OCI-LY3 (cell line): ENCODE measurements around the gene CGREF1.

ENCODE experiments used
- H2AFZ ChIP-seq: fragments of 200-600, 300-600 bp; shearing (Covaris generic); 2 replicates; pipeline ENCODE4 v1.6.0; 2014; ENCODE audit warnings: antibody characterized with exemption, low read depth, low read length
- H3K27ac ChIP-seq: fragments of 200-600, 300-600 bp; sonication (generic); 2 replicates; pipeline ENCODE4 v1.5.1; 2014; ENCODE audit warnings: mild to moderate bottlenecking, low read length, moderate library complexity, mixed read lengths
- H3K27me3 ChIP-seq: fragments of 200-600, 300-600 bp; sonication (generic); 2 replicates; pipeline ENCODE4 v1.6.1; 2014; ENCODE audit warnings: low read depth, low read length, mixed read lengths
- H3K36me3 ChIP-seq: fragments of 200-600, 300-600 bp; sonication (generic); replicated peaks from 2 replicates; pipeline ENCODE3; 2014; ENCODE audit warnings: low read depth, low read length, mixed read lengths
- H3K4me1 ChIP-seq: fragments of 300-600, 200-600 bp; sonication (generic); 2 replicates; pipeline ENCODE4 v1.6.1; 2014; ENCODE audit warnings: low read length, mixed read lengths
- H3K4me2 ChIP-seq: fragments of 200-600, 300-600 bp; sonication (generic); 2 replicates; pipeline ENCODE4 v1.6.1; 2014; ENCODE audit warnings: low read length, mixed read lengths
- H3K4me3 ChIP-seq: fragments of 300-600, 200-600 bp; sonication (generic); 2 replicates; pipeline ENCODE4 v1.5.1; 2014; ENCODE audit warnings: antibody characterized with exemption, mild to moderate bottlenecking, low read length, moderate library complexity
- H3K79me2 ChIP-seq: fragments of 300-600, 200-600 bp; shearing (Covaris generic); 2 replicates; pipeline ENCODE4 v1.6.1; 2014; ENCODE audit warnings: mild to moderate bottlenecking, low read length, mixed read lengths
- H3K9ac ChIP-seq: fragments of 300-600, 200-600 bp; shearing (Covaris generic); 2 replicates; pipeline ENCODE4 v1.6.0; 2014; ENCODE audit warnings: mild to moderate bottlenecking, low read length, moderate library complexity
- H3K9me3 ChIP-seq: fragments of 200-600, 300-600 bp; shearing (Covaris generic); 2 replicates; pipeline ENCODE4 v1.6.1; 2014; ENCODE audit warnings: low read length, mixed read lengths; ENCODE audit not compliant: insufficient read depth
- H4K20me1 ChIP-seq: fragments of 200-600, 300-600 bp; sonication (generic); 2 replicates; pipeline ENCODE4 v1.6.1; 2016; ENCODE audit warnings: low read length, mixed read lengths; ENCODE audit not compliant: insufficient read depth
- CTCF ChIP-seq: fragments of 200-600, 300-600 bp; sonication (generic); IDR thresholded peaks from 2 replicates; pipeline ENCODE4 v1.5.1; 2014; ENCODE audit warnings: antibody characterized with exemption, low read length, low read depth
- EZH2phosphoT487 ChIP-seq: fragments of 200-600 bp; shearing (Covaris generic); IDR thresholded peaks from 2 replicates; pipeline ENCODE4 v1.6.1; 2018; ENCODE audit warnings: antibody characterized with exemption, mixed run types, low read depth

The CGREF1 gene

GRCh38 chr2:27149570-27150405, 30.9 kb upstream of the CGREF1 start:
- Histone ChIP-seq H4K20me1 (no peaks in the 10 kb centered on the region), H3K27me3 (no peaks in the 10 kb centered on the region), H3K36me3 (no peaks in the 10 kb centered on the region), H3K4me1 (peaks cover 17% of the 10 kb centered on the region), H3K9me3 (no peaks in the 10 kb centered on the region), H3K9ac (no peak overlapping the region), H2AFZ (no peak overlapping the region), H3K27ac (no peak overlapping the region), H3K79me2 (no peaks in the 10 kb centered on the region), H3K4me2 (no peak overlapping the region), H3K4me3 (no peak overlapping the region)
- TF ChIP-seq EZH2phosphoT487 (no peak), CTCF (no peak)

DNA sequence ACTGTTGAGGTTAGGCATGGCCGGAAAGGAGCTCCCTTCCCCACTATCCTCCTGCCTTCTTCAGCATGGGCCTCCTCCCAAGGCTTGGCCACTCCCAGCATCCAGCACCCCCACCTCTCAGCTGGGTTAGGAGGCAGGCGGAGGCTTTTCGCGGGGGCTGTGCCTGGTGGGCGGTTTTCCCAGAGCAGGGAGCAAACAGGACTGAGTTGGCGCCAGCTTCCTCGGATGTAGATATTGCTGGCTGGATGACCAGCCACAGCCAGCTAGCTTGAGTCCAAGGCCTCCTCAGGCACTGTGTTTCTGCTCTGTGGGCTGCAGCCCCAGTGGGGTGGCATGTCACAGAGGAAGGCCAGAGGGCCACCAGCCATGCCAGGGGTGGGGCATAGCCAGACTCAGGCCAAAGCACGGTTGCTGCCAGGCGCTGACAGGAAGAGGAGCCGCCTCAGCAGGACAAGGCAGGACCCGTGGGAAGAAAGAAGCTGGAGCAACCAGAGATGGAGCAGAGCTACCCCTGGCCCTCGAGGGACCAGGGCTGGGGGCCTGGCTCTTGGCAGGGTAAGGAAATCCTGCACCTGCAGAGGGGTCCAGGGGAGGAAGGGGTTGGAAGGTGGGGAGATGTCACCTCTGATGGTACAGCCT, 30.0 kb upstream of the CGREF1 start, which contains the start of gene TCF23:
TCF23 (plus strand) TSS at position 204 of the 639 bp plus-strand sequence; CDS start at position 334, 130 bp downstream.
- no peaks in the 10 kb centered on the region for H3K79me2 ChIP-seq
- H3K4me3 ChIP-seq, result no peak within 1 kb of the TSS
- TF ChIP-seq EZH2phosphoT487 (no peak), CTCF (no peak)
- peaks cover 17% of the 10 kb centered on the region for H3K4me1 ChIP-seq
- H3K4me2 ChIP-seq, result no peak within 1 kb of the TSS
- no peak within 1 kb of the TSS for H2AFZ ChIP-seq
- no peaks in the 10 kb centered on the region for H4K20me1 ChIP-seq
- H3K9me3 ChIP-seq, result no peaks in the 10 kb centered on the region
- H3K27ac ChIP-seq, result no peak within 1 kb of the TSS
- no peak within 1 kb of the TSS for H3K9ac ChIP-seq
- H3K27me3 ChIP-seq, result no peaks in the 10 kb centered on the region
- H3K36me3 ChIP-seq, result no peaks in the 10 kb centered on the region

GRCh38 chr2:27147935-27148334, 29.0 kb upstream of the CGREF1 start:
- no peaks in the 10 kb centered on the region for H4K20me1 ChIP-seq
- H3K9ac ChIP-seq, result no peak overlapping the region
- no peak overlapping the region for H3K4me2 ChIP-seq
- H3K4me3 ChIP-seq, result no peak overlapping the region
- no peak for TF ChIP-seq CTCF
- TF ChIP-seq EZH2phosphoT487, result no peak
- no peak overlapping the region for H3K27ac ChIP-seq
- no peaks in the 10 kb centered on the region for H3K79me2 ChIP-seq
- no peaks in the 10 kb centered on the region for H3K9me3 ChIP-seq
- H3K36me3 ChIP-seq, result no peaks in the 10 kb centered on the region
- H3K27me3 ChIP-seq, result peaks cover 7% of the 10 kb centered on the region
- H3K4me1 ChIP-seq, result peaks cover 7% of the 10 kb centered on the region
- H2AFZ ChIP-seq, result no peak overlapping the region

DNA sequence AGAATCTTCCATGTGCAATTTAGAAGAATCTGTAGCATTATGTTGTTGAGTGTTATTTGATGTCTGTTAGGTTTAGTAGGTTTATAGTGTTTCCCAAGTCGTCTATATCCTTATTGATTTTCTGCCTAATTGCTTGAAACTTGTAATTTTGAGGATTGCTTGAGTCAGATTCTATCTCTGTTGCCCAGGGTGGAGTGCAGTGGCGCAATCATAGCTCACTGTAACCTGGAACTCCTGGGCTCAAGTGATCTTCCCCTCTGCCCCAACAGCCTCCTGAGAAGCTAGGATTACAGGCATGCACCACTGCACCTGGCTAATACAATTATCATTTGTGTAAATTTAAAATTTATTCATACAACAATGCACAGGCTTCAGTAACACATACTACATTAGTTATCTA, 26.8 kb upstream of the CGREF1 start:
- H2AFZ ChIP-seq, result no peak overlapping the region
- H3K27me3 ChIP-seq, result peaks cover 7% of the 10 kb centered on the region
- no peak overlapping the region for H3K4me3 ChIP-seq
- H3K9me3 ChIP-seq, result no peaks in the 10 kb centered on the region
- H3K4me2 ChIP-seq, result no peak overlapping the region
- no peaks in the 10 kb centered on the region for H3K36me3 ChIP-seq
- H3K4me1 ChIP-seq, result no peaks in the 10 kb centered on the region
- no peak overlapping the region for H3K9ac ChIP-seq
- no peaks in the 10 kb centered on the region for H3K79me2 ChIP-seq
- no peak overlapping the region for H3K27ac ChIP-seq
- no peak for TF ChIP-seq CTCF
- TF ChIP-seq EZH2phosphoT487, result no peak
- no peaks in the 10 kb centered on the region for H4K20me1 ChIP-seq
